HK-2 (cell line): ENCODE data around the gene GPALPP1.
"Not testable (repeated sequence)": the region's sequence is repeated elsewhere in the genome, so short reads cannot be mapped to it uniquely, and the experiment has no call there.

ENCODE experiments used
- DNase-seq: peaks from one replicate; pipeline ENCODE4 v3.0.0-alpha.2; 2018; ENCODE audit not compliant: unreplicated experiment

GPALPP1 gene

GRCh38 chr13:44989071-44989889 lies at the start of gene GPALPP1, which contains the start of gene NUFIP1:
Gene GPALPP1 (plus strand): TSS chr13:44989538. CDS start chr13:44989655, 117 bp downstream.
Gene NUFIP1 (minus strand): TSS chr13:44989471. CDS start chr13:44989436, 35 bp downstream.
- peak; percentile 82 for DNase-seq

GRCh38 chr13:44943411-44943810 lies 45.9 kb upstream of the GPALPP1 start:
- DNase-seq: not testable (repeated sequence)

DNA sequence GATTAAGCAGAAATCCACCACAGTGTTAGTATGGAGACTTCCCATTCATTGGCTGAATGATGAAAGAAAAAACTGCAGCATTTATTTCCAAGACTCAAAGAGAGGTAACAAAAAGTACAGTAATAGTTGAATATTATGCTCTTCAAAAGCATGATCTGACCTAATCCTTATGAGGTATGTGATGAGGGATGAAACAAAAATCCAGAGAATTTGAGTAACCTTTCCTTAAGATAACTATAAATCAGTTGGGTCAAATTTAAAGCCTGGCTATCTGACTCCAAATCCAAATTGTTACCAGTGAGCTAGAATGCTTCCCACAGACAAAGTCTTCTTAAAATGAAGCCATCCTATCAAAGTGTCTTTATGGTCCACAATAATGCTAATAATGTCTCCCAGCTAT lies 38.2 kb upstream of the GPALPP1 start:
- DNase-seq: no peak

DNA sequence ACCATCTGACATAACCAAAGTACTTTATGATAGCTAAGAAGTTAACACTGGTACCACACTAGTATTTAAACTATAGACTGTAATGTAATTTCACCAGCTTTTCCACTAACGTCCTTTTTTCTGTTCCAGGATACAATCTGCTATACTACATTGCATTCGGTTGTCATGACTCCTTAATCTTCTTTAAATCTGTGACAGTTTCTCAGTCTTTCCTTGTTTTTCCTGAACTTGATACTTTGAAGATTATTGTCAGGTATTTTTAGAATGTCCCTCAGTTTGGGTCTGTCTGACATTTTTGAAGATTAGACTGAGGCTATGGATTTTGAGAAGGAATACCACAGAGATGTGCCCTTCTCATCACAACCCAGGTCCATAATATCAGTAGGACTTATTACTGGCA lies 36.7 kb upstream of the GPALPP1 start:
- no peak for DNase-seq

DNA sequence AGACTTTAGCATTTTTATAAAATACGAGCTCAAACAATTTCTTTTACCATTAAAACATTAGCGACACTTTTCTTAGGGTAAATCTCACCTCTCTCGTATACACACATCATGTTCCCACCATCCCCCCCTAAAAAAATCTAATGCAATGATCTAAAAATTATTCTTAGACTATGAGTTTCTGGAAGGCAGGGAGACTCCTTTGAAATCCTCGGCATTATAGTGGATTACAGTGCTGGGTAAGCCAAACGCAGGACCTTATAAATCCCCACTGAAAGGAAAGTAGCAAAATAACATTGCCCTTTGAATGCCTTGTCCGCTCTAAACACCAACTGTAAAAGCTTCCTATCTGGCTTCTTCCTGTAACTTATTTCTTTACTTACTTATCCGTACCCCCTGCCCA lies 35.1 kb upstream of the GPALPP1 start:
- no peak for DNase-seq

GRCh38 chr13:44955406-44955805 lies 33.9 kb upstream of the GPALPP1 start:
- no peak for DNase-seq

DNA sequence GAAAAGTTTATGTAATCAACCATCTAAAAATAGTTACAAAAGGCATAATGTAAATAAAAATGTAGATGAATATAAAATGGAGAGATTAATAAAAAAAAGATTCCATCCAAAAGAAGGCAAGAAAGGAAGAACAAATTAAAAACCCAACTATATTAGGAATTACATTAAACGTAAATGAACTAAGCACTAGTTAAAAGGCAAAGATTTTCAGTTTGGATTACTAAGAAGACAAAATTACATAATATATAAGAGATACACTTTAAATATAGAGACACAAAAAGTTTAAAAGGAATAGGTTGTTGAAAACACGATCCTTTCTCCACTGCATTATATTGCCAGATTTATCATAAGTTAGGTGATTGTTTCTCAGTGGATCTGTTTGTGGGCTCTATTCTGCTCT lies 27.3 kb upstream of the GPALPP1 start:
- DNase-seq: no peak

DNA sequence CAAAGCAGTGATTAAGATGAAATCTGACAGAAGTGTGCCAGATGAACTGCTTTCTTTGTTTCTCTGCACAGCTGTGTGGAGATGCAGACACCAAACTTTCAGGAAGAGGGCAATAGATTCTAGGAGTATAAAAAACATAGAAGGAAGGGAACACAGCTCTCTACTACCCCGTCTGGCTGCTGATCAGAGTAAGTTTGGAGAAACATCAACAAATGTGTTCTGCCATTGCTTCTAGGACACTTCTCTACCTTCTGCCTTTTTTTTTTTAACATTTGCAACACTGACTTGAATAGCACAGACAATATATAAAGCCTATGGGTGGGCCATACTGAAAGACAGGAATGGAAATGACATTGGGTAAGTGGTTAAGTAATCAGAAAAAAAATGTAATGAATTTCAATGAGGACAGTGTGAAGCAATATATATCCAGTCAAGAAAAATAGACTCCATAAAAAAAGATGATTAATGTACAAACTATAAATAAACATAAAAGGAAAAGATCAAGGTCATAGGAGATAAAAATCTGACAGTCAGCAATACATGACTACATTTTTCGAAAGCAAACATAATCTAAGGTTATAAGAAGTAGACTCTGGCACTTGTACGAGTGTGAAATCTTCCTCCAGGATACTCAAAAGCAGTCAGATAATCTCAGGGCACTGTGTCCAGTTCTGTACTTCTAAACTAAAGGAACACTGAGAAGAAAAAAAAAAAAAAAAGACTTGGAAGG lies 21.5 kb upstream of the GPALPP1 start:
- no peak for DNase-seq

DNA sequence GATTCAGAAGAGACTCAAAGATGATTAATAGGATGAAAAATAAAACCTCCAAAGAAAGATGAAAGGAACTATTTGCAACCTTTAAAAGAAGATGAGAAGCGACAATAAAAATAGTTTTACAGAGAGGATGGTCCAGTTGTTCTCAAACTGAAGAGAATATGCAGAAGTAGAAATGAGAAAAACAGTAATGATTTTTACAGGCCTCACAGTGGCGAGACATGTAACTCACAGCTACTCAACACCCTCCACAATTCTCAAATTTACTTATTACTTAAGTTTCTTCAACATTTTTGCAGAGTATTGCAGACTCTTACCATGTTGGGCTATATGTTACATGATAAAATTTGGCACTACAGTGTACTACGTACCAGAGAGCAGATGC lies 20.9 kb upstream of the GPALPP1 start:
- DNase-seq: no peak

DNA sequence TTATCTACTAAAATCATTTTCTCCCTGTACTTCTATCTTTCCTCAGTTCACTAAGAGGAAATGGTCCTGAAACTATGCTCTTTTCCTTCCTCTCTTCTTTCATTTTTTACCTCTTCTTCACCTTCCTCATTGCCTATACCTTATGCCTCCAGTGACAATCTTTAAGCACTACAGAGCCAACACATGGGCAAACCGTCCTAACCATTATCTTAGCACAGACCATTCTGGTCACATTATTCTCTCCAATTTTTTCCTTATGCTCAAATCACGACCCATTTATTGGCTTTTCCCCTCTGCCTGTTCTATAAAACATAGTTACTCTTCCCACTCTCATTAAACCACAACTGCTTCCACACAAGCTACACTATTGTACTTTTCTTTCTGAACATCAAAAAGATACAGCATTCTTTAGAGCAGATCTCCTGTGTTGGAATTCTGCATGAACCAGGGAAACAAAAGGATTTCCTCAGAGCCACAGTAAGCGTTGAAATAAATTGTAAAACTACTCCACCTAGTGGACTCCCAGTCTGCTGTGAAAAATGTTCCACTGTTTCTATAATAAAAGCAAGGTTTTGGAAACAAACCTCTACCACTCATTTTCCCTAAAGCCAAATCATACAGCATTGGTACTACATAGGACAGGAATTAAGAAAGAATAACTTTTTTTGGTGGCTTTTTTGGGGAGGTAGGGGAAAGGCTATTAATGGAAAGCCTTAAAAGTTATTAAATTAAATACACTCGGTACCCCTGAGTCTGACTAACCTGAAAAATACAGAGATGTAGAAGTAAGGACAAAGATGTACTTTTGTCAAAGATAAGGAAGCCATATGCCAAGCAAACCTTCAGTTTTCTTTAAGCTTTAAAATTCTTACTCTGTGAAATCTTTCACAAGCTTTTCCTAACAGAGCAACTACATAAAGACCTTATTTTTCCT lies 19.5 kb upstream of the GPALPP1 start:
- no peak for DNase-seq

DNA sequence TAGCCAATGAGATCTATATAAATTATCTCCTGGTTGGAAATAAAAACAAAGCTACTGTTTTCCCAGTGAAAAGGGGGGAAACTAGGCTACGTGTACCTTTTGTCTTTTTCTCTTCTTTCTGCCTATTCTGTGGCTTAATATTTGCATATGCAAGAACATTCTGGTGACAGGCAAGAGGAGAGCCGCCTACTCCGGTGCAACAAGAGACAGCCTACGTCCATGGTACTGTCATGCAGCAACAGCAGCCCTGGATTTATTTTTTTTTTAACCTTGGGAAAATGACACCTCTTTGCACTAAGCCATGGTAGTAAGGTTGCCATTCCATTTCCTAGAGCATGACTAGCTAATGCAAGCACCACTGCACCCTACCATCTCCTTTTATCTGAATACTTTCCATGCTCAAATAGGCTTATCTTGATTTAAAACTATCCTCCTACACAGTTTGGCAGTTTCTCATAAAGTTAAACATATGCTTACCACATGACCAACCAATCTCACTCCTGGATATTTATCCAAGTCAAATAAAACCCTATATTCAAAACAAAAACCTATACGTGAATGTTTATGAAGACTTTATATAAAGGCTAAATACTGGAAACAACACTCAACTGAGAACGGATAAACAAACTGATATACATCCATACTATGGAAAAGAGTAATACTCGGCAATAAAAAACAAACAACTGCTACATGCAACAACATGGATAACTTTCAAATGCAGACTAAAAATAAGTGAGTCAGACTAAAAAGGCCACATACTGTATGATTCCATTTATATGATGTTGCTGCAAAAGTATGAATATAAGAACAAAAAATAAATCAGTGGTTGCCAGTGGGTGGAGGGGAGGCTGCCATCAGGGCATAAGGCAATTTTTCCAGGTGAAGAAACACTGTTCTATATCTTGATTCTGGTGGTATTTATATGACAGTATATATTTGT lies 17.4 kb upstream of the GPALPP1 start:
- DNase-seq: no peak

DNA sequence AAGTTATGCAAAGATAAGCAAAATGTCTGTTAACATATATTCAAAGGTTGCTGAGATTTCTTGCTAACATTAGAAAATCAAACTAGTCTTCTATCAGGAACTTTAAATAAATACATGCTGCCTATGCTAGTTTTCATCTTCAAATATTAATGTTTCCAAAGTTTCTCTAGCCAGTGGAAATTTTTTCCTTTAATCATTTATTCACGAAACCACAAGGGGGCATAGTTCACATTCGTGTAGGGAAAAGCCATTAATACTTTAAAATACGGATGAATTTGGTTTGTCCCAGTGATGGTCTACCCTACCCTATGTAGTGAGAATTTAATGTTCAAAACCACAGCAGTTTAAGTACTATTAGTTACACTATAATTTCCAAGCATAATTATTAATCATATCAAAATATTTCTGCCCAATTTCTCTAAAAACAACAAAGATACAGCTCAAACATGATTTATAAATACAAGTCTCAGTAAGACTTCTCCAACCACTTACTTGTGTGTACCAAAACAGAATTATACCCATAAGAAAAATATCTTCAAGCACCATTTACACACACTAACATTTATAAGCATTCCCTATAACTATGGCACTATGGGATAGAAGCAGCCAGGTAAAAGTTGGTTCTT lies 16.3 kb upstream of the GPALPP1 start:
- no peak for DNase-seq

DNA sequence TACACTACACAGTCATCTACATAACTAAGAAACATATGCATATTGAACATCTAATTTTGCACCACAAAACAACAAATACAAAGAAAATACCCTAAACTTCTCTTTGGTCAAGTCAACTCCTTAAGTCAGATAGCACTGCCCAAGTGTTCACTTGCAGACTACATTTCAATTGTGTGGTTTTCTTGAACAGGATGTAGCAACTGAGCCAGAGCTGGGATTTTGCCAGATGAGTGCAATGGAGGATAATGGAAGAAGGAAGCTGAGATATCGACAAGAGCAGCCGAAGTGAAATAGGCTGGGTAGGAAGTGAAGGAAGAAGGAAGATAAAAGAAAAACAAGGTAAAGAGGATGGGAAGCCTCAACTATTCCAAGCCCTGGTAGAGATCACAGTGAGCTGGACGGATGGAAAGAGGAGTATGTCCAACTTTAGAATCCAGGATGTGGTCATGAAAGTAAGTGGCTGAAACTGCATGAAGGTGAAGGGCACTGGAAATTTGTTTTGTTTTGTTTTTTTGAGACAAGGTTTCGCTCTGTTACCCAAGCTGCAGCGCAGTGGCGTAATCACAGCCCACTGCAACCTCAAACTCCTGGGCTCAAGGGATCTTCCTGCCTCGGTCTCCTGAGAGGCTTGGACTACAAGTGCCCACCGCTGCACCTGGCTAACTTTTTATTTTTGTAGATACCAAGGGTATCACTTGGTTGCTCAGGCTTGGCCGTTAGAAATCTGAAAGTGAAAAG lies 15.1 kb upstream of the GPALPP1 start:
- DNase-seq: no peak

DNA sequence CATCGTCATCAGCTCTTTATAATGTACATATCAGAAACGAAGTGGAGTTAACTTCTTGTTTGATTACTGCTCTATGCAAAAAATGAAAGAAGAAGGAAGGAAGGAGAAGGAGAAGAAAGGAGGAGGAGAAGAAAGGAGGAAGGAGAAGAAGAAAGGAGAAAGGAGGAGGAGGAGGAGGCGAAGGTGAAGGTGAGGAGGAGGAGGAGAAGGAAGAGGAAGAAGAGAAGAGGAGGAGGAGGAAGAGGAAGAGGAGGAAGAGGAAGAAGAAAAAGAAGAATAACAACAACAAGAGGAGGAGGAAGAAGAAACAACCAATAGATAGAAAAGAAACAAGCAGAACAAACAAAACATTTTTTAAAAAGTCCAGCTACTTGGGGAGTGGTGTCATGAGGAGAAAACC lies 13.1 kb upstream of the GPALPP1 start:
- no peak for DNase-seq

DNA sequence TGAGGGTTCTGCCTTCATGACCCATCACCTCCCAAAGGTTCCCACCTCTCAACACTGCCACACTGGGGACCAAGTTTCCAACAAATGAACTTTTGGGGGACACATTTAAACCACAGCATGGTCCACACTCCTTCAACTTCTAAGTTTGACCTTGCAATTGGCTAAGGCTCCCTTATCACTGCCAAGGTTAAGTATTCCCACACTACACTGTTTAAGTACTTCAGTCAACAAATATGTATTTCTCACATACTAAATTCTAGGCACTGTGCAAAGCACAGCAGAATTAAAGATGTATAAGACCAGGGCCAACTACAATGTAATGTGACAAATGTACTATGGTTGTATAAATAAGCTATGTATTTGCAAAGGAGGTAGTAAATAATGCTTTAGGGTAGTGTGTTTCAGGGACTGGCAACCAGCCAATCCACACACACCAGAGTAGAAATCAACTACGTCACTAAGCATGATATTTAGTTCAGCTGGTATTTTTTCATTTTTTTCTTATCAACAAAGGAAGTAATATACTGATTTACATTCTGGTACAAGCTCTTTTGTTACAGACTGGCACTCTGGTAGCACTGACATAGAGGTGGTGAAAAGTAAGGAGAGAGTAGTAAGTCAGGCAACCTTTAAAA lies 12.3 kb upstream of the GPALPP1 start:
- DNase-seq: no peak

DNA sequence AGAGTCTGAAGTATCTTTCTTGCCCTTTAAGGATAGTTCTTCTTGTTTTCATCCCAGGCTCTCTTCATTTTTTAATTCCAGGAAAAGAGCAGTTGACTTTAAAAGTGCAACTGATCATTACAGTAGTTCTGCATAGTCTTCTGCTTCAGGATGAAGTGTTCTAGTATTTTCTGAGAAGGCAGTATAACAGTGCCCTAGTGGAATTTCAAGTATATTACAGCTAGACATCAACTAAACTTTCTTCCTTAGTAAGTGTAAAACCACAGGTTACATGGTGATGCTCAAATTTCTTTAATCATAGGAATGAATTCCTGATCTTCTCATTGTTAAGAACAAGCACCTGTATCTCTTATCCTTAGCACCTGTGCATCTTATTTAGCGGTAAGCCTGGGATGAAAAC lies 11.0 kb upstream of the GPALPP1 start:
- DNase-seq: no peak

DNA sequence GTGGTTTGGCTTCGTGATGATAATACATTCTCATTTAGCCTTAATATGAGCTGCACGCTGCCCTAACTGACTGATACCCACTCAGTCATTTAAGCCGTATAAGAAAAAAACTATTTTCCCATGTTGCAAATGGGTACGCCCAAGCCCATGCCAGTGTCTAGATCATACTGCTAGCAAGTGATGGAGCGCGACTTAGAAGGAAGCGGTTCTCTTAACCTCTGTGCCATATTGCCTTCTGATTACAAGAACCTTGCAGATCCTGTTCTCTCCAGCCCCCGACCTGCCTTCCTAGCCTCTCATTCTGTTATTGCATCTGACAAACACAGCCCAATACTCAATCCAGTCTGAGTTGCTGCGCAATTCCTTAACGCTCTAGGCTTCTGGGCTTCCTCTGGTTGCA lies 603 bp downstream of the GPALPP1 start:
- no peak for DNase-seq

- no peak for DNase-seq
Measured at GRCh38 chr13:45003417-45003816, 14.1 kb downstream of the GPALPP1 start.

DNA sequence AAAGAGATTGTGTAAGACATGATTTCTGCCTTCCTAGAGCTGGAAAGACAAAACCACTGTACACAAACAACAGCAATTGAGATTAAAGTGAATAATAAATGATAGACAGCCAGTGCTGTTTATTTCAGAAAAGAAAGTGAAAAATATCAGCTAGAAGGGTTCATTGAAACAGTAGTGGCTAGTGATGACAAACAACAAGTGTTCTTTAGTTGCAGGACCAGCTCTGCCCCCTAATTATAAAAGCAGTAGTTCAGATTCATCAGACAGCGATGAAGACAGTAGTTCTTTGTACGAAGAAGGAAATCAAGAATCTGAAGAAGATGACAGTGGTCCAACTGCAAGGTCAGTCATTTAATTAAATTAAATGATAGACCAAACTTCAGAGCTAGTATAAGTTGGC lies 14.8 kb downstream of the GPALPP1 start:
- no peak for DNase-seq
